ENCODE measurements around the gene LGALS9B.
"Not testable (repeated sequence)": the region's sequence is repeated elsewhere in the genome, so short reads cannot be mapped to it uniquely, and the experiment has no call there.

GRCh38 chr17:20469946-20470345, 2.6 kb upstream of the LGALS9B start:
- not testable (repeated sequence) for TF ChIP-seq FOXM1 (IDR thresholded peaks at IDR 0.05; ENCODE audit: borderline replicate concordance); SUZ12 (IDR thresholded peaks at IDR 0.05); NFRKB (IDR thresholded peaks at IDR 0.05); FOXA1 (IDR thresholded peaks at IDR 0.05); BHLHE40 (IDR thresholded peaks at IDR 0.05; ENCODE audit: borderline replicate concordance); TARDBP (IDR thresholded peaks at IDR 0.05); FOXK2 (IDR thresholded peaks at IDR 0.05); ELF4 (IDR thresholded peaks at IDR 0.05); HDGF (IDR thresholded peaks at IDR 0.05; ENCODE audit: borderline replicate concordance); LEF1 (IDR thresholded peaks at IDR 0.05; ENCODE audit: borderline replicate concordance); ZNF384 (IDR thresholded peaks at IDR 0.05); SP1 (IDR thresholded peaks at IDR 0.05); ARNT (IDR thresholded peaks at IDR 0.05); PKNOX1 (IDR thresholded peaks at IDR 0.05)

Data from HEK293T (cell line).